Retinal pigment epithelial cell (primary cell): ENCODE results near the gene SFMBT1.

Experiments
- DNase-seq: peaks from one replicate; pipeline ENCODE4 v3.0.0-alpha.2; 2010; ENCODE audit warnings: low read depth
- H3K4me3 ChIP-seq: 2 replicates; pipeline ENCODE4 v1.5.1; 2011; ENCODE audit warnings: mild to moderate bottlenecking, low read length, control low read depth, moderate library complexity
- TF ChIP-seq, protein P1 (sequence below): conservative IDR thresholded peaks from 2 replicates; pipeline ENCODE4 v1.5.1; 2011; ENCODE audit warnings: low read depth, low read length, control low read depth, inconsistent platforms

The SFMBT1 gene

GRCh38 chr3:52930748-52931147 lies 115.1 kb downstream of the SFMBT1 start:
- no peak for DNase-seq
- H3K4me3 ChIP-seq = no peak overlapping the region
- TF ChIP-seq, protein P1, sequence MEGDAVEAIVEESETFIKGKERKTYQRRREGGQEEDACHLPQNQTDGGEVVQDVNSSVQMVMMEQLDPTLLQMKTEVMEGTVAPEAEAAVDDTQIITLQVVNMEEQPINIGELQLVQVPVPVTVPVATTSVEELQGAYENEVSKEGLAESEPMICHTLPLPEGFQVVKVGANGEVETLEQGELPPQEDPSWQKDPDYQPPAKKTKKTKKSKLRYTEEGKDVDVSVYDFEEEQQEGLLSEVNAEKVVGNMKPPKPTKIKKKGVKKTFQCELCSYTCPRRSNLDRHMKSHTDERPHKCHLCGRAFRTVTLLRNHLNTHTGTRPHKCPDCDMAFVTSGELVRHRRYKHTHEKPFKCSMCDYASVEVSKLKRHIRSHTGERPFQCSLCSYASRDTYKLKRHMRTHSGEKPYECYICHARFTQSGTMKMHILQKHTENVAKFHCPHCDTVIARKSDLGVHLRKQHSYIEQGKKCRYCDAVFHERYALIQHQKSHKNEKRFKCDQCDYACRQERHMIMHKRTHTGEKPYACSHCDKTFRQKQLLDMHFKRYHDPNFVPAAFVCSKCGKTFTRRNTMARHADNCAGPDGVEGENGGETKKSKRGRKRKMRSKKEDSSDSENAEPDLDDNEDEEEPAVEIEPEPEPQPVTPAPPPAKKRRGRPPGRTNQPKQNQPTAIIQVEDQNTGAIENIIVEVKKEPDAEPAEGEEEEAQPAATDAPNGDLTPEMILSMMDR = no peak

DNA sequence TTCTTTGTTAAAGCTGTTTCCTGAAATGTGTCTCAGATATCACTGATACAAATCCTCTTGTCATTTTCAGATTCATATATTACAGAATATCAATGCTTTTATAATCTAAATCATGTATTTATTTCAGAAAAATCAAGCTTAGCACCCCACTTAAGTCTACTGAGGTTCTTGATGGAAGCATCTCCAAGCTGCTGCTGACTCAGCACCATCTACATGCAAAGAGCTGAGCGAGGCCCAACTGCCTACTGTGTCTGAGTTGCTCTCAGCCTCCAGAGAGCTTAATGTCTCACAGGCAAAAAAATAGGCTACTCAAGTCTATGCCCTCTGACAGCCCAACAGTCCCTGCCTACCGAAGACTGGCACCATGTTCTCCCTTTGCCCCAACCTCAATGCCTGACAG lies 119.3 kb downstream of the SFMBT1 start:
- H3K4me3 ChIP-seq = no peak overlapping the region
- DNase-seq = no peak
- TF ChIP-seq, protein P1 = no peak

DNA sequence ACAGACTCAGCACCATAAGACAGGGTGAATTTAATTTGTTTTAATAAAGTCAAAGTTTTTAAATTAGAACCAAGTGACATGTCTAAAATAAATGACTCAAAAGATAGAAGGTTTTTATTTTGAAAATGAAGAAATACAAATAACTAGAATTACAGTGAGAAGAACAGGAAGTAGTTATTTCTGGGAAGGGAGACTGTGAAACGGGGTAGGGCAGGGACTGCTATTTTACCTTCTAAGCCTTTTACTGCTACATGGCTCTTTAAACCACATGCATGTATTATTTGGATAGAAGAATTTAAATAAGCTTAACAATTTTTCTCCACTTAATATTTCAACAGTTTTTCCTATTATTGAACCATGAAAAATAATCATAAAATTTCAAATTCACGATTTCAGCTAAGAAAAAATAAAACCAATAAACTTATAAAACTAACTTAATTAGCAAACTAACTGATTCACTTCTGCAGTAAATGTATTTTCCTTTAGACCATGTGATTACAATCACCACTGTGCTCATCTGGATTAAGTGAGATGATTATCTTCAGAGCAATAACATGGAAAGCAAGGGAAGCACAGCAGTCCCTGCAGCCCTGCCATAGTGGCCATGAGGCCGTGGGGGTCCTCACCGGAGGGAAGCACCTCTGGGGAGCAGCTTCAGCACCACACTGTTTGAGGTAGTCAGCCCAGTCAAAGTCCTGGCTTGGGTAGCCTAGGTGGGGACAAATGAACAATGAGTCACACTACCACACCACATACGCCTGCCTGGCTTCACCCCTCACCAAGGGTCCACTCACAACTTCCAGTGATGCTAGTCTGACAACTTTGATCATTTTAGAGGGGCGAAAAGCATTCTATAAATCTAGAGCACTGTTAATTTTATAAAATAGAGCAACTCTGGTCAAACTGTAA lies 120.2 kb downstream of the SFMBT1 start:
- TF ChIP-seq, protein P1 = no peak
- no peak for DNase-seq
- no peak overlapping the region for H3K4me3 ChIP-seq

GRCh38 chr3:52923963-52924362 lies 121.9 kb downstream of the SFMBT1 start:
- H3K4me3 ChIP-seq = no peak overlapping the region
- TF ChIP-seq, protein P1 = no peak
- no peak for DNase-seq

GRCh38 chr3:52920841-52921240 lies 125.0 kb downstream of the SFMBT1 start:
- DNase-seq = no peak
- TF ChIP-seq, protein P1 = no peak
- no peak overlapping the region for H3K4me3 ChIP-seq

DNA sequence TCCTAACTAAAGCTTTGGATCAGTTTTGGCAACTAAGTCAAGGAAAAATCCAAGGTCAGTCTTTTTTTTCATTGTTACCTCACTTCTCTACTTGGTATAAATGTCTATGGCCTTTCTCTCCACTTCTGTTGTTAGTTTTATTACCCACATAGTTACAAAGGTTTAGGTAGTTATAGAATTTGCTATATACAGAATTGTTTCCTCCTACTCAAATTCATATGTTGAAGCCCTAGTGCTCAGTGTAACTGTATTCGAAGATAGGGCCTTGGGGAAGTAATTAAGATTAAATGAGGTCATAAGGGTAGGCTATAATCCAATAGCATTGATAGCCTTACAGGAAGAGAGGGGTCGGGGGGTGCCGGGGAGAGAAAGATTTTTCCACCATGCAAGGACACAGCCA lies 128.8 kb downstream of the SFMBT1 start:
- DNase-seq = no peak
- TF ChIP-seq, protein P1 = no peak
- no peak overlapping the region for H3K4me3 ChIP-seq

GRCh38 chr3:52915294-52915693 lies 130.6 kb downstream of the SFMBT1 start:
- TF ChIP-seq, protein P1 = no peak
- no peak overlapping the region for H3K4me3 ChIP-seq
- no peak for DNase-seq
